Fibroblast of skin of left biceps (primary cell): ENCODE results near the gene HTR3A.

Experiments used
- DNase-seq, 2 experiments: peaks; one replicate each; pipeline ENCODE4 v3.0.0-alpha.2; 2013; ENCODE audit warnings: low read depth in 2 of 2

HTR3A gene

DNA sequence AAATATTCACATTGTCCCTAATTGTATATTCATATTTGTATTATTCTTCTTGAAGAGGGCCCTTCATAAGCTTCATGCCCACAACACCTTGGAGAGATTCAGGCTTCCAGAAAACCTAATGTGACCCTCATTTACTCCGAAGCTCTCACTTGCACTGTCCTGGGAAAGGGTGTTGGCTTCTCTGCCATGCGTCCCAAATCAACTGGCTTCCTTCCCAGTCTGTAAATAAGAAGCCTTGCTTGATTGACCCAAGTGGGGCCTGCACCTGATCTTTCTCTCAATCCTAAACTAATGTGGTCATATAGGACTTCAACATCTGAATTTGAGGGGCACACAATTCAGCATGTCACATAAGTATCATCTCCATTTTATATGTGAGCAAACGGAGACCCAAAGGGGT, 44.1 kb downstream of the HTR3A start:
- no peak for DNase-seq

DNA sequence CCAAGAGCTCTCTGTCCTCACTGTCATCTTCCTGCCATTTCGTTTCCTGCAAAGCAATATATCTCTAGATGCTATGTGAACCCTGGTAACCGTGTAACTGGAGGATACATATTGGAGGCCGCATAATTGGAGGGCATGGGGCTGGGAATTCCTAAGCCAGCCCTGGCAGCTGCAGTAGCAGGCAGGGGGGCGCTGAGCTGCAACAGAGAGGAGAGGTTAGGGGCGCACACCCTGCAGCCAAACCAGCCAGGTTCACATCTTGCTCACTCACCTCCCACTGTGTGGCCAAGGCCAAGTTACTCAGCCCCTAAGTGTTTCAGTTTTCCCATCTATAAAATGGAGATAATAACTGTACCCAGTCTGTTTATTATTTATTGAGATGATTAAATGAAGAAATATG, 44.7 kb downstream of the HTR3A start:
- DNase-seq, result no peak

DNA sequence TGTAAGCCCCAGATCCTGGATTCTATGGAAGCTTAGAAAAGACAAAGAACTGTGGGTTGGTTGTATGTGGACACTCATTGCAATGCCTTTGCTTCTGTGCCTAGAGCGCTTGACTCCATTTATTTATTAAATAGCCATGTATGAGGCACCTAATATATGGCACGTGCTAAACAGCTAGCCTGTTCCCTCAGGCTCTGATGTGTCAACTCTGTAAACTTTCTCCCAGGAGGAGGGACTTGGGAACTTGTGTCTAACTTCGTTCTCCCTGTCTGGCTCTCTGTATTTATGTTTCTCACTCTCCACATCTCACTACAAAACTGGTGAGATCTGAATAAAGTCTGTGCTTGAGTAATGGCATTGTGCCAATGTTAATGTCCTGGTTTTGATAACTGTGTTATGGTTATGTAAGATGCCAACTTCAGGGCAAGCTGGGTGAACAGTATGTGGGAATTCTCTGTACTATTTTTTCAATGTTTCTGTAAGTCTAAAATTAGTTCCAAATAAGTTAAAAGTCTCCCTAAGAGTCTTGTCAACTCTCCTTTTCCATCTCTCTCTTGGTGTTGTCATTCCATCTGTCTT, 50.5 kb downstream of the HTR3A start:
- DNase-seq, result no peak

DNA sequence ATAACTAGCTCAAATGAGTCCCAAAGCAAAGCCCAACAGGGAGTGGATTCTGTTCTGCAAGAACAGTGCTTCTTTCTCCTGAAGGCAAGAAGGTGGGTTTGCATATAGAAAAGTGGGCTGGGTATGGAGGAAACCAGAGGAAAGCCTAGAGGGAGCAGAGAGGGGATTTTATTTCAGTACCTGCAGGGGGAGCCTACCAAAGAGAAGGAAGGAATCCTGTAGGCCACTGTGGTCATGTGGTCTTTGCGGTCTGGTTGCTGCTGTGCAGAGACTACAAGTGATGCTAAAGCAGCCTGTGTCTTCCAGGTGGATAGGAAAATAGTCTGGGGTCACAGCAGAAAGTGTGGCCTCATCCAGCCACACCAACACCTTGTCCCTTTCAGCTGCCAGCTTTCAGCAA, 51.4 kb downstream of the HTR3A start:
- DNase-seq, result no peak

DNA sequence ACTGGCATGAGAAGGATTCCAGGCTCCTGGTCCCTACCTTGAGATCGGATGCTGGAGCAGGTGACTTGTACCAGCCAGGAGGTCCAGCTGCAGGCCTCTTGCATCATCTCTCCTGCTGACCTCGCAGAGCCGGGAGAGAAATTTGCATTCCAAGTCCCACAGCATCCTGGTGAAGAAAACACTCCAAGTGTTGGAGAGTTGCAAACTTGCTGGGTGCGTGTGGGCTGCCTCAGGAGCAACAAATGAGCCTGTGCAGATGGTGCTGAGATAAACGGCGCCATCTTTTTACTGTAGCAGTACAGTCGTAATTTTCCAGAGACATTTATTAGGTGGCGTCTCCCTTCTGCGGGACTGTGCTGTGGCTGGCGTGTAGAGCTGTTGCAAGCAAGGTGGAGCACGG, 52.5 kb downstream of the HTR3A start:
- DNase-seq, result no peak

DNA sequence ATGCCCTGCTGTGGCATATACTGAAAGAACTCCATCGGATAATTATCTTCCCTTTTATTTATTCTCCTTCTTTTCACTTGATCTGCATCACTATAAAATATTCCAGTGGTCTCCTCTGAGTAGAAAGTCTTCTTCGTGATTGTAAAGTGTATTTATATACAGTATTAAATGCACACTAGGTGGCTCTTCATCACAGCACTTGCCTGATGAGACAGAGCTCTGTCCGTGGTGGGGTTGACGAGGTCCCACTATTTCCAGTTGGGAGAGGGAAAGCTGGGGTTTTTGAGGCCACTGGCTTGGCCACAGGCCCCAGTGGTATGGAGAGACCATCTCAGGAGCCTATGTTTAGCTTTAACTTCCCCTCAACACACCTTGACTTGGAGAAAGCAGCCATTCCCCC, 53.0 kb downstream of the HTR3A start:
- DNase-seq, result no peak

DNA sequence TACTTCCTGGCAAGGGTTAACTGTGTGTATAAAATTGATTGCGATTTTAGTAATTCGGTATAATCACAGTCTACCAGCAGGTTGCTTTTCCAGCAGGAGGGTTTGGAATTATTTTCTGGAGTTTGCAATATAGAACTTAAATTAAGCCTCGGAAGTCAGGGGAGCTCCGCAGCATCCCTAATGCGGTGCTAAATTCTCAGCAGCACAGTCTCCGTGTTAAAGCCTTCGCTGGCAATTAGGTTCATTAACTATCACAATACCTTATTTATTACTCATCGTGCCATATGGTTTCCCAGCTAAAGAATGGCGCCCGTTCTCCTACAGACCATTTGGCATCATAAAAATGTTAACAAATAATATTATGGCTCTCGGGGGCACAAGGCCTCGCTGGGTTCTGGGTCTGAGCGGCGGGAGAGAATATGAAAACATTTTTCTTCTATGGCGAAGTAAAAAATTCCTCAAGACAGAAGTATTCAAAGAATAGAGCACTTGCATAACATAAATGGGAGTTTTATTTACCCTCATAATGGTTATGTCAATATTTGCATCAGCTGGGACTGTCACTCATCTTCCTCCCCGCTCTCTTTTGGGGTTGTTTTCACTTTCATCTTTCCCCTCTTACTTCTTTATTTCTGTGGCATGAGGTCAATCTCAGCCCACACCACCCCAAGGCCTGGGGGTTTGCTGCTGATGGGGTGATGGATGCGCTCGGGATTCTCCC, 56.5 kb downstream of the HTR3A start:
- DNase-seq, result no peak

DNA sequence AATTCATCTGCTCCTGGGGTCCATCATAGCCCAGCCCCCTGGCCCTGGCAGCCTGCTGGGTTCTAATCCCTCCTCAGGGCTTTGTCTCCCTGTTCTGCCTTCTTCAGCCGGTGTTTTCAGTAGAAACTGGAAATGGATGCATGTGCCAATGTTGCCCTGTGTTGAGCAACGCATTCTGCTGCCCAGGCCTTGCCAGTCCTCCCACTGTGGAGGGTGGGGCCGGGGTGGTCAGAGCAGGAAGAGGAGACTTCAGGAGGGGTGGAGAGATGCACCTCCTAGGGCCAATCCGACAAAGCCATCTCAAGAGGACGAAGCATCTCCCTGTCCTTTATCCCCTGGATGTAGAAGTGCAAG, 57.0 kb downstream of the HTR3A start:
- no peak for DNase-seq

DNA sequence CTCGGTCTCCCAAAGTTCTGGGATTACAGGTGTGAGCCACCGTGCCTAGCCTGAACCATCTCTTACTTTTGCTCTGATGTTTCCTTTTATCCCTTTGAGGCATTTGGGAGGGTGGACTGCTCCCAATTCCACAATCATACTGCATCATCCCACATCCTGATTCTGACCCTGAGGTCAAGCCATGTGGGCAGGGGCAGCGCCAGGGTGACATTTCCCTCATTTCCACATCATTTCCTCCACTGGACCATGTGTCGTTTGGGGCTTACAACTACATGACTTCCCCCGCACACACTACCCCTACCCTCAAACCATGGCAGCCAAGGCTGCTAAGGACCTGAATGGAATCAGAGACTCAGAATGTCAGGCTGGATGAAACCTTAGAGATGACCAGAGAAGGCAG, 58.2 kb downstream of the HTR3A start:
- no peak for DNase-seq

DNA sequence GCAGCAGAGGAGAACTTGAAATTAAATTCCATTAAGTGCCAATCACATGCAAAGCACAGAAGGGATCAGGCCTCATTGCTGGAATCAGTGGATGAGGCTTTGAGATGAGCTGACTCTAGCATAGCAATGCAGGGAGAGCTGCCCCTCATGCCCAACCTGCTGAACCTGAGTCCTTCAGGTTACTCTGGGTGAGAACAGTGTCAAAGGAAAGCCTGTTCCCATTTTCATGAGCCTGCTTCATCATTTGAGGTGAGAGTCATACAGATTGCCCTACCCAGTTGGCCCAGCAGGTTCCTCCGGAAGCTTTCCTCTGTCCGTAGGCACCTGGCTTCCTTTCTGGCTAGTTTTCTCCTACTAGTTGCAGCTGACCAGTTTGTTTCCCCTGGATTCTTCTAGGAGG, 58.7 kb downstream of the HTR3A start:
- no peak for DNase-seq

DNA sequence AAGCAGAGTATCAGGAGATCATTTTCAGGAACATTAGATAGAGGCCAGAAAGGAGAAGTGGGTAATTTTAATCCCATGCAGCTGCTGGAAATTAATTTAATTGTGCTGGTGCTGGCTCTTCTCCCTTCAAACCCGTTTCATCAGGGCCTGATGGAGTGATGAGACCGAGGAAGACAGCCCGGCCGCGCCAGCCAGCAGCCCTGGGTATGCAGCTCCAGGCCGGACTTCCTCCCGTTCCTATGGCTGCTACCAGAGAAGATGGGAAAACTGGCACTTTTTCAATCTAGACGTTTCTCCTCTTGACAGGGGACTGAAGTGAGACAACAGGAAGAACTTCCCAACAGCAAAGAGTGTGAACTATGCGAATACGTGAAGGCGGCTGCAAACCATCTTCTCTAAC, 60.0 kb downstream of the HTR3A start:
- no peak for DNase-seq

DNA sequence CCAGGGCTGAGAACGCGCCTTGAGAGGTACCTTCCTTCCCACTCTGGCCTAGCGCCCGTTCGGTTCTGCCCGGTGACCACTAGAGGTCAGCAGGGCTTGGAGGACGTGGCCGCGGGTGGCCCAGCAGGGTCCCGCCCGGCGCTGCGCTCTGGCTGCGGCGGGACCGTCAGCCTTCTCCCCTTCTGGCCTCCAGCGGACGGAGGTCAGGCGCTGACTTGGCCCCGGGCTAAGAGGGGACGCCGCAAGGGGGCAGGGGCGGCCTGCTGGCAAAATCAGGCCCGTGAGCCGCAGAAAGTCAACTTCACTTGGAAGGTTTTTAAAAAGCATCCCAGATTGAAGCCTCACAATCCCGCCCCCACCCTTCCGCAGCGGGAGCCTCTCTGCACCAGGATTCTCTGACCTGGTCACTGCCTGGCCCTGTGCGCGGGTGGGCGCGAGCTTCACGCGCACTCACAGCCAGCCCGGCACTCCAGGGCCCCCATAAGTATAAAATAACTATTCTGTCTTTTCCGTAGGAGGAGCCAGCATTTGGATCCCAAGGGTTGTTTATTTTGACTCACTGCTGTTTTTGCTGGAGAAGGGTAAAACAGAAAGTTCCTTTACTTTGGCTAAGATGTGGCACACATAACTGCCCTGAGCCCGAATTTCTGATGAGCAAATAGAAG, 61.4 kb downstream of the HTR3A start:
- peak; percentile 7 to 10 for DNase-seq

DNA sequence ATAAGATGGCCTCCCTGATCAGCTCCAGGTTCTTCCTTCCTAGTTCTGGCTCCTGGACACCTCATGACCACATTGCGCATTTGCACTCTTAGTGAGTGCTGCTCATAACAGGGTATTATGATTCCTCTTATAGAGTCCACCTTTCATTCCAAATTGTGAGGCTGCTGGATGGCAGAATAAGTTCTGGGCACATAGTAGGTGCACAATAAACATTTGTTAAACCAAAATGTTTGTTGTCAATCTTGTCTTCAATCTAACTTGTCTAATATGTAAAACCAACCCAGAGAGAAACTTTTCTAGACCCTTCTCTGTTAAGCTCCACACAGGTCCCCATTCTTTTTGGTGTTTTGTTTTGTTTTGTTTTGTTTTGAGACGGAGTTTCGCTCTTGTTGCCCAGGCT, 62.0 kb downstream of the HTR3A start:
- no peak for DNase-seq

DNA sequence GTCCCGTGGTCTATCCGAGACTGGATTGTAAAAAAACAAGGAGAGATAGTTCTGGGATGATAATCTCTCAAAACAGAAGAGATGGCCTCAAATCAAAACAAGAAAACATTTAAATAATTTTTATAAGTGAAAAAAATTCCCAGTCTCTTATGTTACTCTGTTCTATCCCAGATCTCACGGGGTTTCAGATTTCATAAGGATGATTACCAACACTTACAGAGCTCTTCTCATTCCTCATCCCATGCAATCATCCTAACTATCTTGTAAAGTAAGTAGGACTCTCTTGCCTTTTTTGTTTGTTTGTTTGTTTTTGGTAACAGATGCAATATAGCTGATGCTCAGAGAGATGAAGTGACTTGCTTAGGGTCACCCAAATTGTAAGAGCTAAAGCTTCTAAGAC, 64.6 kb downstream of the HTR3A start:
- DNase-seq, result no peak
